GM20000 (cell line): ENCODE data around the gene CAND2.
"Not testable (repeated sequence)": the region's sequence is repeated elsewhere in the genome, so short reads cannot be mapped to it uniquely, and the experiment has no call there.

Experiments
- DNase-seq: peaks from one replicate; pipeline ENCODE4 v3.0.0; 2012; ENCODE audit warnings: low spot score
- TF ChIP-seq, protein P1 (sequence below): IDR thresholded peaks from 2 replicates; pipeline ENCODE4 v1.5.1; 2012; ENCODE audit warnings: mild to moderate bottlenecking, control low read depth; ENCODE audit errors: extremely low read depth, missing control alignments

Gene CAND2

DNA sequence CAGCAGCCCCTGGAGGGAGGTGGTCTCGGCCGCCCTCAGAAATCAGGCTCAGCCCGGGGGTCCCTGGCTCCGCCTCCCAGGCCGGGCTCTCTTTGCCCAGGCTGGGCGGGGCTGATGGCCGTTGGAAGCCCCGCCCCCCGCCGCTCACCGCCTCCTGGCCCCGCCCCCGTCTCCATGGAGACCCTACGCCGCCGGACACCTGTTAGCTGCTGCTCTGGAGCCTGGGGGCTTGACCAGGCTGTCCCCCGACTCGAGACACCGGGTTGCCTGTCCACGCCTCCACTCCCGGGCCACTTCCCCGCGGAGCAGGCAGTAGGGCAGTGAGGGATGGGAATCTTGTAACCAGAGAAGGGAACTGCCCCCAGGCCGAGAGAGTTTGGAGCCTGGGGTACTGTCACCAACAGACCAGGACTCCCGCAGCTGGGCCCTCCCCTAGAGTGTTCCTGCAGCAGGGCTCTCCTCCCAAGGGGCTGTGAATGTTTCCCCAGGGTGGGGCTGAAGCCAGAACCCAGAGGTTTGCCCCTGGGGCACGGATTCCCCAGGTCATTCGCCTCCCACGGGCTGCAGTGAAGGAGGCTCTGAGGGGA is 72.6 kb downstream of the CAND2 start:
- peak; percentile 84 for DNase-seq
- TF ChIP-seq, protein P1, sequence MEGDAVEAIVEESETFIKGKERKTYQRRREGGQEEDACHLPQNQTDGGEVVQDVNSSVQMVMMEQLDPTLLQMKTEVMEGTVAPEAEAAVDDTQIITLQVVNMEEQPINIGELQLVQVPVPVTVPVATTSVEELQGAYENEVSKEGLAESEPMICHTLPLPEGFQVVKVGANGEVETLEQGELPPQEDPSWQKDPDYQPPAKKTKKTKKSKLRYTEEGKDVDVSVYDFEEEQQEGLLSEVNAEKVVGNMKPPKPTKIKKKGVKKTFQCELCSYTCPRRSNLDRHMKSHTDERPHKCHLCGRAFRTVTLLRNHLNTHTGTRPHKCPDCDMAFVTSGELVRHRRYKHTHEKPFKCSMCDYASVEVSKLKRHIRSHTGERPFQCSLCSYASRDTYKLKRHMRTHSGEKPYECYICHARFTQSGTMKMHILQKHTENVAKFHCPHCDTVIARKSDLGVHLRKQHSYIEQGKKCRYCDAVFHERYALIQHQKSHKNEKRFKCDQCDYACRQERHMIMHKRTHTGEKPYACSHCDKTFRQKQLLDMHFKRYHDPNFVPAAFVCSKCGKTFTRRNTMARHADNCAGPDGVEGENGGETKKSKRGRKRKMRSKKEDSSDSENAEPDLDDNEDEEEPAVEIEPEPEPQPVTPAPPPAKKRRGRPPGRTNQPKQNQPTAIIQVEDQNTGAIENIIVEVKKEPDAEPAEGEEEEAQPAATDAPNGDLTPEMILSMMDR = no peak

DNA sequence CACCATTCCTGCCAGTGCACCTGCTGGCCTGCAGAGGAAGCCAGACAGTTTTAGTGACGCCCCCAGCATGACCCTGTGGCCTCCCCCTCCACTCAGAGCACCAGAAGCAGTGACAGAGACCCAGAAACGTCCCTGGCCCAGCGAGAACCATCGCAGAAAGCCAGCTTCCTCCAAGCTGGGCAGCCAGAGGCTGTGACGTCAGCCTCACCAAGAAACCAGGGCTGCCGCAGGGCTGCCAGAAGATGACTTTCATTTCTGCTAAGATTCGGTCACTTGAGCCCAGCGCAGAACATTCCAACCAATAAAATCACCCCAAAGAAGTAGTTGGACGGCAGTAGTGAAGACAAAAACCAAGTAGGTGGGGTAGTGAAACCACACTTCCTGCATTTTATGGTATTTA is 74.5 kb downstream of the CAND2 start:
- TF ChIP-seq, protein P1 = no peak
- DNase-seq = peak; percentile 80

DNA sequence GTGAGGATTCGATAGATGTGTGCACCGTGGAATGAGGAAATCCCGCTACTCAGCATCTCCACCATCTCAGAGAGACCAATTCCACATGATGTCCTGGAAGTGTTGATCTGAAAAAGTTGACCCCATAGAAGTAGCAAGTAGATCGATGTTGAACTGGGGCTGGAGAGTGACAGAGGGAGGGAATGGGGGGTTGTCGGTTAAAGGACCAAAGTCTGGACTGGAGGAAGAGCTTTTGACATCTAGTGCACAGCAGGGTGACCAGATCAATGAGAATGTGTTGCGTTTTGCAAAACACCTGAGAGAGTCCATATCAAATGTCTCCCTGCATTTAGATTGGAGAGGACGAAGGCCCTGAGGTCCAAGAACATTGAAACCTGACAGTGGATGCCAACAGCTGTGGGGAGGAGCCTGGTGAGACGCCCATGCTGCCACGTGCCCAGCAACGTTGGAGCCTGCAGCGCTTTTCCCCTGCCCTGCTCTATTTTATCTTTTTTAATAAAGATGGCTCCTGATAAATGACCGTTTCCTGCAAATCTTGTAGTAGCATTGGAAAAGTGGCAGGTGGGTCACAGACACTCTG is 75.0 kb downstream of the CAND2 start:
- no peak for DNase-seq
- TF ChIP-seq, protein P1 = no peak

DNA sequence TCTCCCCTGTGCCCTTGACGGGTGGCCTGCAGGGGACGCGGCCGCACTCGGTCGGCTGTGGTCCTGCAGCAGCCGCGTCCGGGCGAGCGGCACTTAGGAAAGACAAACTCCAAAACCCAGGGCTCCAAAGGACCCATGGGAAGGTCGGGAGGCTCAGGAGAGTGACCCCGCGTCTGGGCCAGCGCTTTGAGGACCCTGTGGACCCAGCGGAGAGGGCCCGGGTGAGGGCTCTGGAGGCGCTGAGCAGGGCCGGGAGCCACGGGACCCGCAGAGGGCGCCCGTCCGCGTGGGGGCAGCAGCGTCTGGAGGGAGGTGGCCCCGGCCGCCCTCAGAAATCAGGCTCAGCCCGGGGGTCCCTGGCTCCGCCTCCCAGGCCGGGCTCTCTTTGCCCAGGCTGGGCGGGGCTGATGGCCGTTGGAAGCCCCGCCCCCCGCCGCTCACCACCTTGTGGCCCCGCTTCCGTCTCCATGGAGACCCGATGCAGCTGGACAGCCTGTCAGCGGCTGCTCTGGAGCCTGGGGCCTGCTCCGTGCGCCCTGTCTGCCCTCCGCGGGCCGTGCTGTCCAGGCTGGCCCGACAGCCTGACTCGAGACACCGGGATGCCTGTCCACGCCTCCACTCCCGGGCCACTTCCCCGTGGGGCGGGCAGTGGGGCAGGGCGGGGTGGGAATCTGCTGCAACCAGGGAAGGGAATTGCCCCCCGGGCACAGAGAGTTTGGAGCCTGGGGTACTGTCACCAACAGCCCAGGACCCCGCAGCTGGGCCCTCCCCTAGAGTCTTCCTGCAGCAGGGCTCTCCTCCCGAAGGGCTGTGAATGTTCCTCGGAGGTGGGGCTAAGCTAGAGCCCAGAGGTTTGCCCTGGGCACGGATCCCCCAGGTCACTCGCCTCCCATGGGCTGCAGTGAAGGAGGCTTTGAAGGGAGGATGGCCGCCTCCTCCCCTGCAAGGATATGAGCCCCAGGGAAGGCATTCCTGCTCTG is 79.7 kb downstream of the CAND2 start:
- peak; percentile 68 for DNase-seq
- TF ChIP-seq, protein P1 = no peak

DNA sequence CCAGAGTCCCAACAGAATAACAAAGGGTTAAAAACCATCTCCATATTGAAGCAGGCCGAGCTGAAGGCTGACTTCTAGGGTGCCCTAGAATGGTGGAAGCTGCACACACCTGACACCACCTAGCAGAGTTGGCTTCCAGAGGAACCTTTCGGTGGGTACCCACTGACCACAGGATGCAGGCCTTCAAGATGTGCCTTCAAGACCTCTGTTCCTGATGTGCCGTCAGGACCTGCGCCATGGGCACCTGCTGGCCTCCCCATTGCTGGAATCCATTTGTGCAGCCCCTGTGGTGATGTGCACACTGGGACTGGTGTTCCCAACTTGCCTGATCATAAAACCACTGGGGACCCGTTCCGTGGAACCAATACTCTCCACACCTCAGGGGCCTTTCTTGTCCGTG is 80.6 kb downstream of the CAND2 start:
- no peak for DNase-seq
- TF ChIP-seq, protein P1 = no peak

DNA sequence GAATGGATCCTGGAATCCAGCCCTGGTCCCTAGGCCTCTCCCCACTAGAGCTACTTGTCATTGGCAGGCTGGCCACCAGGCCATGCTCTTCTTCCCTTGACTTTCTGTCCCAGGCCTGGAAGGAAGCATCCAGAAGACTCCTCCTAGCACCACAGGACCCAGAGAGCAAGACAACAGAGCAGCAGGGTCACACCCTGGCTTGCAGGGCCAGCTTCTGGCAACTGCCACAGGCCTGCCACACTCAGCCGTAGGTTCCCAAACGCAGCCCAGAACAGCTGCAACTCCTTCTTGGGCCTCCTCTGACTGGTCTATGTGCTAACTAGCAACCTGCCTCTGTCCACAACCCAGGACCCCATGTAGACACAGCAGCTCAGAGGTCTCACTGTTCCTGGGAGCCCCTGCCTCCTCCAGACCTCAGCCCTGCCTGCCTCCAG is 81.7 kb downstream of the CAND2 start:
- no peak for DNase-seq
- TF ChIP-seq, protein P1 = no peak

DNA sequence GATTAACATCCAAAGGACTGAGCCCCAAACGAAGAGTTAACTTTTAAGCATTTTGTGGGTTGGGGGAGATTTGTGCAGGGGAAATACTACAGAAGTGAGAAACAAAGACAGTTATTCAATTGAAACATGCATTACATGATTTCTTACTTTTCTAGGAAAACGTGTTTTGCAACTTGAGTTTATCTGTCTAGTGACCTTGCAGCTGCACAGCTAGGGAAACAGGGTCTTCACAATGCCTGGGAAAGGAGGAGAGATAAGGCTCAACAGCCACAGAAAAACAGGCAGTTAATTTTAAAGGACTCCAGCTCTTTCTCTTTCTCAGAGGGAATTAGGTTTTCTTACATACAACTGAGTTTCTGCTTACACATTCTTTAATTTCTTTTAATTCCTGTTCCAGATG is 82.3 kb downstream of the CAND2 start:
- DNase-seq = not testable (repeated sequence)
